Progenitor cell of endocrine pancreas (in vitro differentiated cells): ENCODE measurements around the gene F2RL1. TPM values are rescaled to one million over a fixed set of nuclear protein-coding genes. Genes with fewer than 3 reads are reported as not detected.

ENCODE experiments used
- DNase-seq: peaks from one replicate; pipeline ENCODE4 v3.0.0; 2021; ENCODE audit warnings: low spot score; ENCODE audit not compliant: unreplicated experiment
- H3K27ac Mint-ChIP-seq: 2 replicates; pipeline ENCODE4 v1.8.0; 2021; ENCODE audit warnings: mild to moderate bottlenecking, moderate library complexity, mixed read lengths
- H3K27me3 Mint-ChIP-seq: 2 replicates; pipeline ENCODE4 v1.8.0; 2021; ENCODE audit warnings: mixed read lengths
- H3K36me3 Mint-ChIP-seq: 2 replicates; pipeline ENCODE4 v1.8.0; 2022; ENCODE audit warnings: mixed read lengths; ENCODE audit not compliant: insufficient read depth
- H3K4me1 Mint-ChIP-seq: 2 replicates; pipeline ENCODE4 v1.8.0; 2021; ENCODE audit warnings: low read depth, mixed read lengths
- H3K4me3 Mint-ChIP-seq: 2 replicates; pipeline ENCODE4 v1.8.0; 2021; ENCODE audit warnings: low read depth, mild to moderate bottlenecking, moderate library complexity, mixed read lengths
- H3K9me3 Mint-ChIP-seq: 2 replicates; pipeline ENCODE4 v1.8.0; 2021; ENCODE audit warnings: low read depth, mixed read lengths
- total RNA-seq: library from RNA; stranded (reverse); gene quantifications from 2 replicates; pipeline ENCODE4 v1.2.1, GENCODE V29; 2021
- TF ChIP-seq, protein P1 (sequence below): fragments of 200-600 bp; sonication (generic); IDR thresholded peaks from one replicate; pipeline ENCODE4 v1.5.0; 2021; ENCODE audit warnings: antibody characterized with exemption, mild to moderate bottlenecking; ENCODE audit not compliant: unreplicated experiment

The F2RL1 gene
- total RNA-seq, 1 donor from 2014 or later: 6.5 TPM

DNA sequence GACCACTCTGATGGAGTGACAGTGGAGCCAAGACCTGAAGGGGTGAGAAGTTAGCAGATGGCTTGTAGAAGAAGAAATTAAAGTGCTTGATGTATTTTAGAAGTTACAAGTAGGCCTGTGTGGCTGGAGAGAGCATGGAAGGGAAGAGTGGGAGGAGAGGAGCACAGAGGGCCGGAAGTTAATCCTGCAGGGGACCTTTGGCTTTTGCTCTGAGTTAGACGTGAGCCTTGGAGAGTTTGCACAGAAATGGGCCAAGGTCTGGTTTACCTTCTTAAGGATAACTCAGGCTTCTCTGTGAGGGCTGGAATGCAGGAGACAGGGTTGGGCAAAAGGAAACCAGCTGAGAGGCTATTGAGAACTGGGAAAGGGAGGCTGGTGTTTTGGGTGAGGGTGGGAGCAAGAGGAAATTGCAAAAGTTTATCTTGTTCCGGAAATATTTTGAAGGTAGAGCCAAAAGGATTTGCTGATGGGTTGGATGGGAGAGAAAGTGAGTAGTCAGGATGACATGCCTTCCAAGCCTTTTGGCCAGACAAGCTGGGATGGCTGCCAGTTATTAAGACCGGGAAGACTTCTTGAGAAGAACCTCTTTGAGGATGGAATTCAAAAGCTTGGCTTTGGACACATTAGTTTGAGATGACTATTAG, 17.5 kb upstream of the F2RL1 start:
- TF ChIP-seq, protein P1, sequence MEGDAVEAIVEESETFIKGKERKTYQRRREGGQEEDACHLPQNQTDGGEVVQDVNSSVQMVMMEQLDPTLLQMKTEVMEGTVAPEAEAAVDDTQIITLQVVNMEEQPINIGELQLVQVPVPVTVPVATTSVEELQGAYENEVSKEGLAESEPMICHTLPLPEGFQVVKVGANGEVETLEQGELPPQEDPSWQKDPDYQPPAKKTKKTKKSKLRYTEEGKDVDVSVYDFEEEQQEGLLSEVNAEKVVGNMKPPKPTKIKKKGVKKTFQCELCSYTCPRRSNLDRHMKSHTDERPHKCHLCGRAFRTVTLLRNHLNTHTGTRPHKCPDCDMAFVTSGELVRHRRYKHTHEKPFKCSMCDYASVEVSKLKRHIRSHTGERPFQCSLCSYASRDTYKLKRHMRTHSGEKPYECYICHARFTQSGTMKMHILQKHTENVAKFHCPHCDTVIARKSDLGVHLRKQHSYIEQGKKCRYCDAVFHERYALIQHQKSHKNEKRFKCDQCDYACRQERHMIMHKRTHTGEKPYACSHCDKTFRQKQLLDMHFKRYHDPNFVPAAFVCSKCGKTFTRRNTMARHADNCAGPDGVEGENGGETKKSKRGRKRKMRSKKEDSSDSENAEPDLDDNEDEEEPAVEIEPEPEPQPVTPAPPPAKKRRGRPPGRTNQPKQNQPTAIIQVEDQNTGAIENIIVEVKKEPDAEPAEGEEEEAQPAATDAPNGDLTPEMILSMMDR: no peak
- Mint-ChIP-seq H3K27me3 (peaks cover 14% of the 10 kb centered on the region), H3K4me1 (peaks cover 4% of the 10 kb centered on the region), H3K9me3 (no peaks in the 10 kb centered on the region), H3K4me3 (no peak overlapping the region), H3K36me3 (no peaks in the 10 kb centered on the region), H3K27ac (no peak overlapping the region)
- no peak for DNase-seq

DNA sequence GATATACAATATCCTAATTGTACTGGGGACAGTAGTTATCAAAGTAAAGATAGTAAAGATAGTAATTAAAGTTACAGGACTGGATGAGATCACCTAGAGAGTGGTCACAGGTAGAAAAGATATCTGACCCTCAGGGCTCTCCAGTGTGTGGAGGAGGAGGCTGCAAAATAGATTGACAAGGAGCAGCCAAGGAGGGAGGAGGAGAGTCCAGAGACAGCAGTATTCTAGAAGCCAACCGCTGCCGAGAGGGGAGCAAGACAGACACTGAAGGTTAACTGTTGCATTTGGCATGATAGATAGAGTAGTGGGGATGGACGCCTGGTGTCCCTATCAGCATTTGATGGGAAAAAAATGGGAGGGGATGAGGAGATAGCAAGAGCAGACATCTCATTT, 17.0 kb upstream of the F2RL1 start:
- TF ChIP-seq, protein P1: no peak
- Mint-ChIP-seq H3K27me3 (peaks cover 17% of the 10 kb centered on the region), H3K4me3 (no peak overlapping the region), H3K9me3 (no peaks in the 10 kb centered on the region), H3K36me3 (no peaks in the 10 kb centered on the region), H3K4me1 (peaks cover 6% of the 10 kb centered on the region), H3K27ac (no peak overlapping the region)
- DNase-seq: no peak

- H3K27me3 Mint-ChIP-seq: peaks cover 33% of the 10 kb centered on the region
- H3K27ac Mint-ChIP-seq: no peak overlapping the region
- DNase-seq: no peak
- no peaks in the 10 kb centered on the region for H3K9me3 Mint-ChIP-seq
- H3K4me3 Mint-ChIP-seq: no peak overlapping the region
- TF ChIP-seq, protein P1: no peak
- H3K36me3 Mint-ChIP-seq: no peaks in the 10 kb centered on the region
- H3K4me1 Mint-ChIP-seq: peaks cover 9% of the 10 kb centered on the region
Measured at GRCh38 chr5:76804266-76804665, 14.6 kb upstream of the F2RL1 start.

GRCh38 chr5:76805821-76806505, 12.9 kb upstream of the F2RL1 start:
- no peak overlapping the region for H3K4me3 Mint-ChIP-seq
- no peaks in the 10 kb centered on the region for H3K36me3 Mint-ChIP-seq
- DNase-seq: no peak
- TF ChIP-seq, protein P1: no peak
- H3K27ac Mint-ChIP-seq: no peak overlapping the region
- H3K27me3 Mint-ChIP-seq: peaks cover 35% of the 10 kb centered on the region
- peaks cover 3% of the 10 kb centered on the region for H3K9me3 Mint-ChIP-seq
- peaks cover 9% of the 10 kb centered on the region for H3K4me1 Mint-ChIP-seq

- Mint-ChIP-seq H3K27me3 (peaks cover 26% of the 10 kb centered on the region), H3K4me3 (no peak overlapping the region), H3K4me1 (peaks cover 9% of the 10 kb centered on the region), H3K36me3 (no peaks in the 10 kb centered on the region), H3K9me3 (peaks cover 5% of the 10 kb centered on the region), H3K27ac (no peak overlapping the region)
- TF ChIP-seq, protein P1: no peak
- no peak for DNase-seq
Measured at GRCh38 chr5:76807296-76807695, 11.5 kb upstream of the F2RL1 start.
